Epithelial cell of proximal tubule (primary cell): ENCODE measurements around the gene RASL12. TPM values are rescaled to one million over a fixed set of nuclear protein-coding genes. Genes with fewer than 3 reads are reported as not detected.
"Not testable (repeated sequence)": the region's sequence is repeated elsewhere in the genome, so short reads cannot be mapped to it uniquely, and the experiment has no call there.

Experiments used
- DNase-seq: peaks from one replicate; pipeline ENCODE4 v3.0.0-alpha.2; 2011; ENCODE audit warnings: low read depth
- H3K4me3 ChIP-seq: 2 replicates; pipeline ENCODE4 v1.5.1; 2011; ENCODE audit warnings: low read depth, mild to moderate bottlenecking, low read length
- total RNA-seq: library from RNA; depleted of rRNA; stranded (reverse); fragments of >200 nt; gene quantifications from 2 replicates; pipeline ENCODE4 v1.2.3, GENCODE V29; 2015
- TF ChIP-seq, protein P1 (sequence below): conservative IDR thresholded peaks from 2 replicates; pipeline ENCODE4 v1.5.1; 2012; ENCODE audit warnings: low read depth, mild to moderate bottlenecking, low read length

RASL12 gene
- total RNA-seq, 1 donor from 2014 or later = not detected

DNA sequence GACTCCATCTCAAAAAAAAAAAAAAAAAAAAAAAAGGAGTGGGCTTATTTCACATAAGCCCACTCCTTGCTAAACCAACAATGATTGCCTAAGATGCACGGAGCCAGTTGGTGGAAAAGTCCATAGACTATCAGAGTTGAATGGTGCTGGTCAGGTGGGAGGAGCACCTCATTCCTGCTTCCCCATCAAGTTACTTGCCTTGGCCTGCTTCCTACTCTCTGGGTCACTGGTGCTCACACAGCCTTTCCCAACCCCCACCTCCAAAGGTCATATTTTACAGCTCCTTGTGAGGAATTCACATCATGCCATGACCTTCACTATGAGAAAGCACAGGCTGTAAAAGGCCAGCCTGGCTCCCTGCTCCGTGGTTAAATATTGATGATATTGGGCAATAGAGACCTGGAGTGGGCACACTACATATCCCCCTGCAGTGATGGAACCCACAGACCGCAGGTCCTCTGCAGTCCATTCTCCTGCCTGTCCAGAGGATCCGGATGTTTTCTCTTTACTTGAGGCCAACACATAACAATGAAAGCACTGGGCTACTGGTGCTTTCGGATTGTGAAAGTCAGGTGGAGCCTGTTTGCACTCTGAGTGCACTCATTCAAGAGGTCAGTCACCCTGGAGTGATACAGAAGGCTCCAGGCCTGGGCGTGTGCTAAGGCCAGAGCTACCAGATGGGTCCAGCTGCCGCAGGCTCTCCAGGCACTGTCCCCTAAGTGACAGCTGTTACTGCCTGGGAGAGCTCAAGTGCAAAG lies 22.9 kb downstream of the RASL12 start, which contains the start of gene SLC51B:
SLC51B (plus strand) TSS at position 664 of the 758 bp plus-strand sequence. CDS start 4,618 bp downstream, outside the sequence.
- no peak within 1 kb of the TSS for H3K4me3 ChIP-seq
- TF ChIP-seq, protein P1, sequence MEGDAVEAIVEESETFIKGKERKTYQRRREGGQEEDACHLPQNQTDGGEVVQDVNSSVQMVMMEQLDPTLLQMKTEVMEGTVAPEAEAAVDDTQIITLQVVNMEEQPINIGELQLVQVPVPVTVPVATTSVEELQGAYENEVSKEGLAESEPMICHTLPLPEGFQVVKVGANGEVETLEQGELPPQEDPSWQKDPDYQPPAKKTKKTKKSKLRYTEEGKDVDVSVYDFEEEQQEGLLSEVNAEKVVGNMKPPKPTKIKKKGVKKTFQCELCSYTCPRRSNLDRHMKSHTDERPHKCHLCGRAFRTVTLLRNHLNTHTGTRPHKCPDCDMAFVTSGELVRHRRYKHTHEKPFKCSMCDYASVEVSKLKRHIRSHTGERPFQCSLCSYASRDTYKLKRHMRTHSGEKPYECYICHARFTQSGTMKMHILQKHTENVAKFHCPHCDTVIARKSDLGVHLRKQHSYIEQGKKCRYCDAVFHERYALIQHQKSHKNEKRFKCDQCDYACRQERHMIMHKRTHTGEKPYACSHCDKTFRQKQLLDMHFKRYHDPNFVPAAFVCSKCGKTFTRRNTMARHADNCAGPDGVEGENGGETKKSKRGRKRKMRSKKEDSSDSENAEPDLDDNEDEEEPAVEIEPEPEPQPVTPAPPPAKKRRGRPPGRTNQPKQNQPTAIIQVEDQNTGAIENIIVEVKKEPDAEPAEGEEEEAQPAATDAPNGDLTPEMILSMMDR = no peak
- DNase-seq = peak; percentile 92

- not testable (repeated sequence) for H3K4me3 ChIP-seq
- DNase-seq = peak; percentile 72
Measured at GRCh38 chr15:65044218-65044617, 23.6 kb downstream of the RASL12 start.

- TF ChIP-seq, protein P1 = no peak
- DNase-seq = no peak
Measured at GRCh38 chr15:65042776-65043327, 24.9 kb downstream of the RASL12 start.

GRCh38 chr15:65041787-65042186 lies 26.0 kb downstream of the RASL12 start:
- no peak overlapping the region for H3K4me3 ChIP-seq
- TF ChIP-seq, protein P1 = no peak
- no peak for DNase-seq

More at GRCh38 chr15:65042776-65043327, 24.9 kb downstream of the RASL12 start:
- no peak overlapping the region for H3K4me3 ChIP-seq

DNA sequence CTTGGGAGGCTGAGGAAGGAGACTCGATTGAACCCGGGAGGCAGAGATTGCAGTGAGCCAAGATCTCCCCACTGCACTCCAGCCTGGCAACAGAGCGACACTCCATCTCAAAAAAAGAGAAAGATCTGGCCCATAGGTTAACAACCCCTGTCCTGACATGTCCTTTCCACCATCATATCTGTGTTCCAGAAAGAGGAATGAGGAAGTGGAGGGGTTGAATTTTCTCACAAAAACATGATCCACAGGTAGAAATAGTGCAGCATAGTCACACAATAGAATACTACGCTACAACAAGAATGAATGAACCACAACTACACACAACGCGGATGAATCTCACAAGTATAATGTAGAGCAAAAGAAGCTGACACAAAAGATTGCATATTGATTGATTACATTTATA lies 27.3 kb downstream of the RASL12 start:
- TF ChIP-seq, protein P1 = no peak
- no peak for DNase-seq
- no peak overlapping the region for H3K4me3 ChIP-seq

DNA sequence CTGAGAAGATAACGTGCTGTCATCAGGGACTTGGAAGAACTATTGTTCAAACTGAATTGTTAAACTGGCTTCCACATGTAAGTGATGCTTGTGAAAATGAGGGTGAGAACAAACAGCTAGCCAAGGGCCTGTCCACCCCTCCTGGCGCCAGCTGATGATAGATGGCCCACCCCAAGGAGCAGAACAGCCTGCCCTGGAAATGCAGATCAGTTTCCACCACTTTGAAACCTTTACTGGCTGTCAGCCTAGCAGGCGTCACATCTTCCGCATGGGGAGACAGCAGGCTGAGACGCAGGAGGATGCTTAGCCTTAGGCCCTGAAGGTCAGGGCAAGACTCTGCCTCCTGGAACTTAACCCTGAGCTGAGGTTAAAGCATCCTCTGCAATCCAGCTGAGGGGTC lies 29.0 kb downstream of the RASL12 start:
- TF ChIP-seq, protein P1 = no peak
- no peak overlapping the region for H3K4me3 ChIP-seq
- DNase-seq = no peak

DNA sequence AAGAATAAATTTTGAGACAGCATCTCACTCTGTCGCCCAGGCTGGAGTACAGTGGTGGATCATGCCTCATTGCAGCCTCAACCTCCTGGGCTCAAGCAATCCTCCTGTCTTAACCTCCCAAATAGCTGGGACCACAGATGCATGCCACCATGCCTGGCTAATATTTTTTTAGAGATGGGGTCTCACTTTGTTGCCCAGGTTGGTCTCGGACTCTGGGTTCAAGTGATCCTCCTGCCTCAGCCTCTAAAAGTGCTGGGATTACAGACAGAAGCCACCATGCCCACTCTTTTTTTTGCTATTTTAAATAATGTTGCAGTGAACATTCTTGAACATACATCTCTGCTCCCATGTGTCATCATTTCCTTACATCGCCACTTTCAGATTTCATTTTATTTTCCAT lies 29.4 kb downstream of the RASL12 start:
- TF ChIP-seq, protein P1 = no peak
- DNase-seq = no peak
- H3K4me3 ChIP-seq = no peak overlapping the region
